Stimulated activated naive CD8-positive, alpha-beta T cell treated with anti-CD3 and anti-CD28 coated beads, Interleukin-15, Interleukin-2, amounts not matched to agents 100 U/mL and 50 U/mL, for 24 hours (primary cell): ENCODE data around the gene GOLGA6L10.
A peak's percentile ranks its signal among the peaks of the same experiment; 100 is the strongest.

Source experiments
- ATAC-seq: fragments of 150-1000 bp; cut with Tn5 transposase; one replicate; pipeline ENCODE4 v1.10.0; 2021
- DNase-seq: peaks from one replicate; pipeline ENCODE4 v3.0.0; 2021

The GOLGA6L10 gene

GRCh38 chr15:82298520-82298919 lies 50.8 kb downstream of the GOLGA6L10 start:
- peak; percentile 73 for ATAC-seq
- peak; percentile 51 for DNase-seq

- ATAC-seq (no peak), DNase-seq (no peak)
Observed at GRCh38 chr15:82298032-82298431, 51.2 kb downstream of the GOLGA6L10 start.

GRCh38 chr15:82297546-82297945 lies 51.7 kb downstream of the GOLGA6L10 start:
- no peak for DNase-seq
- ATAC-seq = no peak

- DNase-seq (no peak), ATAC-seq (no peak)
Observed at GRCh38 chr15:82294061-82294690, 55.1 kb downstream of the GOLGA6L10 start.

- no peak for DNase-seq
- no peak for ATAC-seq
Observed at GRCh38 chr15:82292271-82292670, 57.0 kb downstream of the GOLGA6L10 start.
